ENCODE data around the gene SYN1.

Gene SYN1

GRCh38 chrX:47583240-47583861, 36.3 kb downstream of the SYN1 start:
- Histone ChIP-seq H3K9ac (ENCODE audit: low read depth, low read length) (peak overlapping the region; percentile 70), H3K4me3 (ENCODE audit: low read depth in 1 of 2, low read length in 2 of 2) (peak overlapping the region in 1 of 2 experiments; percentile 55; a peak in 1 of 4 replicates), H3K4me1 (ENCODE audit: insufficient read depth, low read length) (peaks cover 26% of the 10 kb centered on the region), H3K4me2 (ENCODE audit: insufficient read depth, low read length) (peak overlapping the region; percentile 72), H4K20me1 (ENCODE audit: insufficient read depth, low read length) (no peaks in the 10 kb centered on the region), H3K9me3 (ENCODE audit: insufficient read depth, low read length, severe bottlenecking) (no peaks in the 10 kb centered on the region), H3K27ac (ENCODE audit: low read length) (peak overlapping the region; percentile 36; the same call in 1 of the 2 replicates), H2AFZ (ENCODE audit: low read depth, low read length) (no peak overlapping the region), H3K79me2 (ENCODE audit: insufficient read depth, low read length) (no peaks in the 10 kb centered on the region), H3K27me3 (ENCODE audit: insufficient read depth, low read length, poor library complexity) (no peaks in the 10 kb centered on the region), H3K36me3 (ENCODE audit: insufficient read depth, low read length) (no peaks in the 10 kb centered on the region)
- ATAC-seq (ENCODE audit: insufficient read depth, low read depth) (no peak), DNase-seq (no peak)
- TF ChIP-seq EZH2 (IDR thresholded peaks at IDR 0.05; ENCODE audit: borderline replicate concordance, low read depth, low read length, severe bottlenecking) (no peak), CTCF (IDR thresholded peaks at IDR 0.05; ENCODE audit: borderline replicate concordance, extremely low read depth, low read length, poor library complexity, severe bottlenecking) (no peak)

GRCh38 chrX:47581731-47582647, 37.7 kb downstream of the SYN1 start, which contains the start of gene TIMP1:
Gene TIMP1, plus strand, starts transcription at chrX:47582436. Its CDS starts 980 bp downstream, at chrX:47583416.
- Histone ChIP-seq H3K9me3 (ENCODE audit: insufficient read depth, low read length, severe bottlenecking) (no peaks in the 10 kb centered on the region), H3K4me2 (ENCODE audit: insufficient read depth, low read length) (peak within 1 kb of the TSS; percentile 72), H3K27ac (ENCODE audit: low read length) (peak within 1 kb of the TSS; percentile 73), H2AFZ (ENCODE audit: low read depth, low read length) (peak within 1 kb of the TSS; percentile 59), H4K20me1 (ENCODE audit: insufficient read depth, low read length) (no peaks in the 10 kb centered on the region), H3K4me1 (ENCODE audit: insufficient read depth, low read length) (peaks cover 26% of the 10 kb centered on the region), H3K36me3 (ENCODE audit: insufficient read depth, low read length) (no peaks in the 10 kb centered on the region), H3K79me2 (ENCODE audit: insufficient read depth, low read length) (no peaks in the 10 kb centered on the region), H3K27me3 (ENCODE audit: insufficient read depth, low read length, poor library complexity) (no peaks in the 10 kb centered on the region), H3K9ac (ENCODE audit: low read depth, low read length) (peak within 1 kb of the TSS; percentile 70), H3K4me3 (ENCODE audit: low read depth in 1 of 2, low read length in 2 of 2) (peak within 1 kb of the TSS in 1 of 2 experiments; percentile 55; a peak in 3 of 4 replicates)
- TF ChIP-seq EZH2 (IDR thresholded peaks at IDR 0.05; ENCODE audit: borderline replicate concordance, low read depth, low read length, severe bottlenecking) (no peak), CTCF (IDR thresholded peaks at IDR 0.05; ENCODE audit: borderline replicate concordance, extremely low read depth, low read length, poor library complexity, severe bottlenecking) (no peak)
- DNase-seq, result peak; percentile 88
- peak; percentile 100 for ATAC-seq (ENCODE audit: insufficient read depth, low read depth)

- no peaks in the 10 kb centered on the region for H3K9me3 ChIP-seq (ENCODE audit: insufficient read depth, low read length, severe bottlenecking)
- H3K4me1 ChIP-seq (ENCODE audit: insufficient read depth, low read length), result peaks cover 26% of the 10 kb centered on the region
- TF ChIP-seq EZH2 (IDR thresholded peaks at IDR 0.05; ENCODE audit: borderline replicate concordance, low read depth, low read length, severe bottlenecking), result no peak
- no peak for TF ChIP-seq CTCF (IDR thresholded peaks at IDR 0.05; ENCODE audit: borderline replicate concordance, extremely low read depth, low read length, poor library complexity, severe bottlenecking)
- H3K27me3 ChIP-seq (ENCODE audit: insufficient read depth, low read length, poor library complexity), result no peaks in the 10 kb centered on the region
- no peak overlapping the region for H3K4me3 ChIP-seq (ENCODE audit: low read depth in 1 of 2, low read length in 2 of 2)
- ATAC-seq (ENCODE audit: insufficient read depth, low read depth) (no peak), DNase-seq (no peak)
- H3K9ac ChIP-seq (ENCODE audit: low read depth, low read length), result no peak overlapping the region
- H3K4me2 ChIP-seq (ENCODE audit: insufficient read depth, low read length), result no peak overlapping the region
- H3K36me3 ChIP-seq (ENCODE audit: insufficient read depth, low read length), result no peaks in the 10 kb centered on the region
- H3K27ac ChIP-seq (ENCODE audit: low read length), result no peak overlapping the region
- no peaks in the 10 kb centered on the region for H4K20me1 ChIP-seq (ENCODE audit: insufficient read depth, low read length)
- no peak overlapping the region for H2AFZ ChIP-seq (ENCODE audit: low read depth, low read length)
- no peaks in the 10 kb centered on the region for H3K79me2 ChIP-seq (ENCODE audit: insufficient read depth, low read length)
Measured at GRCh38 chrX:47579537-47579936, 40.1 kb downstream of the SYN1 start.

Data from DND-41 (cell line).